ENCODE data around the gene ATF4.

- TF ChIP-seq, protein P1, sequence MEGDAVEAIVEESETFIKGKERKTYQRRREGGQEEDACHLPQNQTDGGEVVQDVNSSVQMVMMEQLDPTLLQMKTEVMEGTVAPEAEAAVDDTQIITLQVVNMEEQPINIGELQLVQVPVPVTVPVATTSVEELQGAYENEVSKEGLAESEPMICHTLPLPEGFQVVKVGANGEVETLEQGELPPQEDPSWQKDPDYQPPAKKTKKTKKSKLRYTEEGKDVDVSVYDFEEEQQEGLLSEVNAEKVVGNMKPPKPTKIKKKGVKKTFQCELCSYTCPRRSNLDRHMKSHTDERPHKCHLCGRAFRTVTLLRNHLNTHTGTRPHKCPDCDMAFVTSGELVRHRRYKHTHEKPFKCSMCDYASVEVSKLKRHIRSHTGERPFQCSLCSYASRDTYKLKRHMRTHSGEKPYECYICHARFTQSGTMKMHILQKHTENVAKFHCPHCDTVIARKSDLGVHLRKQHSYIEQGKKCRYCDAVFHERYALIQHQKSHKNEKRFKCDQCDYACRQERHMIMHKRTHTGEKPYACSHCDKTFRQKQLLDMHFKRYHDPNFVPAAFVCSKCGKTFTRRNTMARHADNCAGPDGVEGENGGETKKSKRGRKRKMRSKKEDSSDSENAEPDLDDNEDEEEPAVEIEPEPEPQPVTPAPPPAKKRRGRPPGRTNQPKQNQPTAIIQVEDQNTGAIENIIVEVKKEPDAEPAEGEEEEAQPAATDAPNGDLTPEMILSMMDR (IDR thresholded peaks at IDR 0.05), result no peak
- no peak for TF ChIP-seq POLR2A (IDR thresholded peaks at IDR 0.05)
Observed at GRCh38 chr22:39481054-39481453, 39.3 kb upstream of the ATF4 start.

All from body of pancreas (tissue), 4 donors.